GM21360 (cell line): ENCODE measurements around the gene ELF4.
A peak's percentile ranks its signal among the peaks of the same experiment; 100 is the strongest.

Experiments
- ATAC-seq: cut with Tn5 transposase; IDR thresholded peaks from one replicate; pipeline ENCODE4 v1.9.1; 2021; ENCODE audit warnings: mild to moderate bottlenecking, moderate library complexity; ENCODE audit not compliant: unreplicated experiment

The ELF4 gene

GRCh38 chrX:130110379-130111219 lies at the start of gene ELF4:
Gene ELF4, minus strand, starts transcription at chrX:130110497. Its CDS starts 29,167 bp downstream, at chrX:130081330.
- ATAC-seq = peak; percentile 32

GRCh38 chrX:130159776-130160175 lies 49.5 kb upstream of the ELF4 start:
- no peak for ATAC-seq

GRCh38 chrX:130158311-130158710 lies 48.0 kb upstream of the ELF4 start:
- no peak for ATAC-seq

GRCh38 chrX:130155564-130155963 lies 45.3 kb upstream of the ELF4 start:
- no peak for ATAC-seq

GRCh38 chrX:130147631-130148030 lies 37.3 kb upstream of the ELF4 start:
- no peak for ATAC-seq

GRCh38 chrX:130145123-130145522 lies 34.8 kb upstream of the ELF4 start:
- no peak for ATAC-seq

- no peak for ATAC-seq
These were observed 34.2 kb upstream of the ELF4 start for GRCh38 chrX:130144509-130144908.

- no peak for ATAC-seq
These were observed 29.3 kb upstream of the ELF4 start for GRCh38 chrX:130139474-130140201.

GRCh38 chrX:130136961-130137360 lies 26.7 kb upstream of the ELF4 start:
- ATAC-seq = no peak

- ATAC-seq = no peak
These were observed 26.2 kb upstream of the ELF4 start for GRCh38 chrX:130136496-130136895.

- ATAC-seq = no peak
These were observed 20.7 kb upstream of the ELF4 start for GRCh38 chrX:130130990-130131389.

- ATAC-seq = no peak
These were observed 15.0 kb upstream of the ELF4 start for GRCh38 chrX:130125091-130125874.

- no peak for ATAC-seq
These were observed 14.3 kb upstream of the ELF4 start for GRCh38 chrX:130124577-130124976.

- ATAC-seq = no peak
These were observed 11.2 kb upstream of the ELF4 start for GRCh38 chrX:130121505-130121800.

- ATAC-seq = peak; percentile 51
These were observed 10.6 kb upstream of the ELF4 start for GRCh38 chrX:130120746-130121504.

- peak; percentile 39 for ATAC-seq
These were observed 10.0 kb upstream of the ELF4 start for GRCh38 chrX:130120321-130120731.

- no peak for ATAC-seq
These were observed 9.1 kb upstream of the ELF4 start for GRCh38 chrX:130119312-130119898.

- ATAC-seq = no peak
These were observed 8.4 kb upstream of the ELF4 start for GRCh38 chrX:130118441-130119311.

GRCh38 chrX:130117166-130117565 lies 6.9 kb upstream of the ELF4 start:
- ATAC-seq = no peak
